Activated CD4-positive, CD25-positive, alpha-beta regulatory T cell treated with anti-CD3 and anti-CD28 coated beads, Interleukin-2, amount 50 U/mL, for 72 hours (primary cell): Measurements from ENCODE around the gene ERBIN.
"Not testable (repeated sequence)": the region's sequence is repeated elsewhere in the genome, so short reads cannot be mapped to it uniquely, and the experiment has no call there.

Experiments used
- DNase-seq: peaks from one replicate; pipeline ENCODE4 v3.0.0; 2021

The ERBIN gene

GRCh38 chr5:65969539-65970393, 43.4 kb downstream of the ERBIN start:
- no peak for DNase-seq

- no peak for DNase-seq
Observed at GRCh38 chr5:65970481-65971367, 44.3 kb downstream of the ERBIN start.

GRCh38 chr5:65971643-65972042, 45.3 kb downstream of the ERBIN start:
- DNase-seq: no peak

GRCh38 chr5:65972896-65973295, 46.5 kb downstream of the ERBIN start:
- DNase-seq: not testable (repeated sequence)

- DNase-seq: no peak
Observed at GRCh38 chr5:65978251-65978650, 51.9 kb downstream of the ERBIN start.

- no peak for DNase-seq
Observed at GRCh38 chr5:65981548-65981947, 55.2 kb downstream of the ERBIN start.

- DNase-seq: no peak
Observed at GRCh38 chr5:65981969-65982619, 55.7 kb downstream of the ERBIN start.

GRCh38 chr5:65982635-65983034, 56.3 kb downstream of the ERBIN start:
- no peak for DNase-seq

- no peak for DNase-seq
Observed at GRCh38 chr5:65984098-65984885, 57.9 kb downstream of the ERBIN start.

GRCh38 chr5:65986050-65986451, 59.7 kb downstream of the ERBIN start:
- DNase-seq: no peak

- no peak for DNase-seq
Observed at GRCh38 chr5:65986796-65987195, 60.4 kb downstream of the ERBIN start.

GRCh38 chr5:65987982-65988381, 61.6 kb downstream of the ERBIN start:
- no peak for DNase-seq

GRCh38 chr5:65989158-65989557, 62.8 kb downstream of the ERBIN start:
- DNase-seq: no peak

GRCh38 chr5:65992630-65993029, 66.3 kb downstream of the ERBIN start:
- no peak for DNase-seq

GRCh38 chr5:65994117-65994786, 67.9 kb downstream of the ERBIN start:
- no peak for DNase-seq

- DNase-seq: no peak
Observed at GRCh38 chr5:65999061-65999723, 72.8 kb downstream of the ERBIN start.

- no peak for DNase-seq
Observed at GRCh38 chr5:66001952-66002351, 75.6 kb downstream of the ERBIN start.

- no peak for DNase-seq
Observed at GRCh38 chr5:66002415-66002814, 76.0 kb downstream of the ERBIN start.

GRCh38 chr5:66004216-66004615, 77.8 kb downstream of the ERBIN start:
- DNase-seq: no peak

GRCh38 chr5:66009277-66009676, 82.9 kb downstream of the ERBIN start:
- no peak for DNase-seq

- DNase-seq: no peak
Observed at GRCh38 chr5:66010476-66010875, 84.1 kb downstream of the ERBIN start.
